ENCODE data around the gene EHD1. TPM values are rescaled to one million over a fixed set of nuclear protein-coding genes. Genes with fewer than 3 reads are reported as not detected.

EHD1 gene
- total RNA-seq, 1 donor from 2014 or later, result 114 TPM

GRCh38 chr11:64864135-64864472 is 14.3 kb downstream of the EHD1 start:
- no peaks in the 10 kb centered on the region for H3K36me3 Mint-ChIP-seq (ENCODE audit: unreplicated experiment)
- H3K27ac Mint-ChIP-seq (ENCODE audit: unreplicated experiment), result no peak overlapping the region
- H3K9me3 Mint-ChIP-seq (ENCODE audit: unreplicated experiment), result peaks cover 4% of the 10 kb centered on the region
- TF ChIP-seq, protein P1, sequence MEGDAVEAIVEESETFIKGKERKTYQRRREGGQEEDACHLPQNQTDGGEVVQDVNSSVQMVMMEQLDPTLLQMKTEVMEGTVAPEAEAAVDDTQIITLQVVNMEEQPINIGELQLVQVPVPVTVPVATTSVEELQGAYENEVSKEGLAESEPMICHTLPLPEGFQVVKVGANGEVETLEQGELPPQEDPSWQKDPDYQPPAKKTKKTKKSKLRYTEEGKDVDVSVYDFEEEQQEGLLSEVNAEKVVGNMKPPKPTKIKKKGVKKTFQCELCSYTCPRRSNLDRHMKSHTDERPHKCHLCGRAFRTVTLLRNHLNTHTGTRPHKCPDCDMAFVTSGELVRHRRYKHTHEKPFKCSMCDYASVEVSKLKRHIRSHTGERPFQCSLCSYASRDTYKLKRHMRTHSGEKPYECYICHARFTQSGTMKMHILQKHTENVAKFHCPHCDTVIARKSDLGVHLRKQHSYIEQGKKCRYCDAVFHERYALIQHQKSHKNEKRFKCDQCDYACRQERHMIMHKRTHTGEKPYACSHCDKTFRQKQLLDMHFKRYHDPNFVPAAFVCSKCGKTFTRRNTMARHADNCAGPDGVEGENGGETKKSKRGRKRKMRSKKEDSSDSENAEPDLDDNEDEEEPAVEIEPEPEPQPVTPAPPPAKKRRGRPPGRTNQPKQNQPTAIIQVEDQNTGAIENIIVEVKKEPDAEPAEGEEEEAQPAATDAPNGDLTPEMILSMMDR (IDR thresholded peaks at IDR 0.05; ENCODE audit: partially characterized antibody, unreplicated experiment), result no peak
- DNase-seq, result no peak
- H3K27me3 Mint-ChIP-seq (ENCODE audit: unreplicated experiment), result no peaks in the 10 kb centered on the region
- peaks cover 10% of the 10 kb centered on the region for H3K4me1 Mint-ChIP-seq (ENCODE audit: low read depth, unreplicated experiment)
- H3K4me3 Mint-ChIP-seq (ENCODE audit: unreplicated experiment), result peak overlapping the region; percentile 28

DNA sequence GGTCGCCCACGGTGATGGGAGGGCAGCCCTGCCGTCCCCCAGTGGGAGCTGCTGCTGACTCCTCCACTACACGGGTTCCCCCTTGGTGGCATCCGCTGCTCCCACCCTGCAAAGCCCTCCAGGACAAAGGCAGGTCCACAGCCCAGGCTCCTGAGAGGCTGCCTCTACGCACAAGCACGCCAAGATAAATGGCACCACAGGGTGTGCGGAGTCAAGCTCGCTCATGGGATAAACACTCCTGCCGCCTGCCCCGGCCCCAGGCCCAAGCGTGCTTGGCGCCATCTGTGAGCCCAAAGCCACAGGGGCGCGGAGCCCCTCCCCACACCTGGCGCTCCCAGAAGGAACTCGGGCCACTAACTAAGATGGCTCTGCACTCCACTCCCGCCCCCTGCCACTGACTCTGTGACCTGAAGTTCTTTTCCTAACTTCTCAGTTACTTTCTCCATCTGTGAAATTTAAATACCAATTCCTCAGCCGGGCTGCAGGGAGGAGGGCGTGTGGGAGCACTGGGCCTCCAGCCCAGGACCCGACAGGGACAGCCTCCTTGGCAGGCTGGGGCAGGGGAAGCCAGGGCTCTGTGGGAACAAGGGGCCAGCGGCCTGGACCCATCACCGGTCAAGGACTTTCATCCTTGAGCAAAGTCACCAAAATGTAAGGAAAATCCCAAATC is 14.9 kb downstream of the EHD1 start:
- no peaks in the 10 kb centered on the region for H3K36me3 Mint-ChIP-seq (ENCODE audit: unreplicated experiment)
- H3K9me3 Mint-ChIP-seq (ENCODE audit: unreplicated experiment), result peaks cover 3% of the 10 kb centered on the region
- no peak for DNase-seq
- peak overlapping the region; percentile 62 for H3K27ac Mint-ChIP-seq (ENCODE audit: unreplicated experiment)
- H3K27me3 Mint-ChIP-seq (ENCODE audit: unreplicated experiment), result no peaks in the 10 kb centered on the region
- TF ChIP-seq, protein P1 (IDR thresholded peaks at IDR 0.05; ENCODE audit: partially characterized antibody, unreplicated experiment), result no peak
- H3K4me1 Mint-ChIP-seq (ENCODE audit: low read depth, unreplicated experiment), result peaks cover 10% of the 10 kb centered on the region
- peak overlapping the region; percentile 28 for H3K4me3 Mint-ChIP-seq (ENCODE audit: unreplicated experiment)

DNA sequence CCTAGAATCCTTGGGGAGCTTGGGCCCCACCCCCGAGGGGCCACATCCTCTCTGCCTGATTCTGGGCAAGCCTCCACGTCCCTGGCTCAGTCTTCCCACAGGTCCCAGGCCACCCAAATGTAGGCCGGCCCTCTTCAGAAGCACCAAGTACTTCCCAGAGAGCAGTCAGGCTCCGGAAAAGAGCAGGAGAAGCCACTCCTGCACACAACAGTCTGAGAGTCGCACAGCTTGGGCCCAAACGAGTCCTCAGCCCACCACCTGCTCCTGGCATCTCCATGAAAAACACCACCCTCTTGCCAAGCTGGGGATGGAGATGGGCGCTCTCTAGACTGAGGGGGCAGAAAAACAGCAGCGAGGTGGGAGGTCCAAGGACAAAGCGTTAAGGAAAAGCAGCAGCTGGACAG is 15.4 kb downstream of the EHD1 start:
- no peak overlapping the region for H3K4me3 Mint-ChIP-seq (ENCODE audit: unreplicated experiment)
- H3K4me1 Mint-ChIP-seq (ENCODE audit: low read depth, unreplicated experiment), result peaks cover 10% of the 10 kb centered on the region
- H3K9me3 Mint-ChIP-seq (ENCODE audit: unreplicated experiment), result peaks cover 1% of the 10 kb centered on the region
- no peaks in the 10 kb centered on the region for H3K36me3 Mint-ChIP-seq (ENCODE audit: unreplicated experiment)
- H3K27ac Mint-ChIP-seq (ENCODE audit: unreplicated experiment), result peak overlapping the region; percentile 62
- TF ChIP-seq, protein P1 (IDR thresholded peaks at IDR 0.05; ENCODE audit: partially characterized antibody, unreplicated experiment), result no peak
- DNase-seq, result no peak
- H3K27me3 Mint-ChIP-seq (ENCODE audit: unreplicated experiment), result no peaks in the 10 kb centered on the region

DNA sequence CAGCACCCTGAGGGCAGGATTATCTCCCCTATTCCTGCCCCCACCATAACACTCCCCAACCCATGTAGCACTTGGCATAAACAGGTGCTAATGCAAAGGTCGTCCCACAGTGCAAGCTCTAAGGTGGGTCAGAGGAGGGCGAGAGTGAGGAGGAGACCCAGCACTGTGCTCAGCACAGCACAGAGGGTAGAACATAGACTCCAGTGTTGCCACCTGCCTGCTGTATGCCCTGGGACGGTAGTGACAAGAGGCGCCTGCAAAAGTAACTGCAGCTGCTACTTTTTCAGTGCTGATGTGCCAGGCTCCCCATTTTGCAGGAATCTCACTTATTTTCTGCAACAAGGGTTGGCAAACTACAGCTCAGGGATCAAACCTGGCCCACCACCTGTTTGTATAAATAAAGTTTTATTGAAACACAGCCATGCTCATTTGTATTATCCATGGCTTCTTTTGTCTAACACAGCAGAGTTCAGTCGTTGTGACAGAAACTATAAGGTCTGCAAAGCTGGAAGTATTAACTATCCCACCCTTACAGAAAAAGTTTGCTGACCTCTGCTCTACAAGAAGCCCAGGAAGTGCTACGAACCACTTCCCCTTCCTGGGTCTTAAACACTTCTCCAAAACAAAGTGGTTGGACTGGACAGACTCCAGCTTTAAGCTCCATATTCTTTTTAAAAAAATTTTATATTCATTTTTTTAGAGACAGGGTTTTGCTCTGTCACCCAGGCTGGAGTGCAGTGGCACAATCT is 17.0 kb downstream of the EHD1 start:
- H3K9me3 Mint-ChIP-seq (ENCODE audit: unreplicated experiment), result peaks cover 1% of the 10 kb centered on the region
- H3K27me3 Mint-ChIP-seq (ENCODE audit: unreplicated experiment), result no peaks in the 10 kb centered on the region
- no peak overlapping the region for H3K27ac Mint-ChIP-seq (ENCODE audit: unreplicated experiment)

More for the DNA sequence above, 17.0 kb downstream of the EHD1 start:
- no peak overlapping the region for H3K4me3 Mint-ChIP-seq (ENCODE audit: unreplicated experiment)
- DNase-seq, result no peak
- H3K36me3 Mint-ChIP-seq (ENCODE audit: unreplicated experiment), result no peaks in the 10 kb centered on the region
- TF ChIP-seq, protein P1 (IDR thresholded peaks at IDR 0.05; ENCODE audit: partially characterized antibody, unreplicated experiment), result no peak
- peaks cover 10% of the 10 kb centered on the region for H3K4me1 Mint-ChIP-seq (ENCODE audit: low read depth, unreplicated experiment)
